Endothelial cell of umbilical vein (primary cell): ENCODE results near the gene ZNF813. TPM values are rescaled to one million over a fixed set of nuclear protein-coding genes. Genes with fewer than 3 reads are reported as not detected.
"Not testable (repeated sequence)": the region's sequence is repeated elsewhere in the genome, so short reads cannot be mapped to it uniquely, and the experiment has no call there.

Experiments used
- BruUV-seq: library from RNA; stranded (reverse); fragments of 400-500 nt; replicated peaks from 2 replicates; lab custom pipeline; 2021; lab: Mats Ljungman, UMichigan
- CTCF ChIA-PET: fragments of 300-600, 350-600 bp; sonication (Branson Sonifier 250); formaldehyde crosslinking; loops from one replicate; lab custom pipeline; 2021; ENCODE audit warnings: antibody characterized with exemption, inconsistent platforms; lab: Charles Lee
- POLR2A ChIA-PET: fragments of 300-600, 350-600 bp; sonication (Branson Sonifier 250); formaldehyde crosslinking; loops from one replicate; lab custom pipeline; 2021; ENCODE audit warnings: antibody characterized with exemption, inconsistent platforms; lab: Charles Lee
- DNase-seq: peaks from one replicate; pipeline ENCODE4 v3.0.0-alpha.2; 2011; ENCODE audit warnings: low read depth, low spot score
- FAIRE-seq: peaks from 2 replicates; lab custom pipeline; 2011; peaks lifted over from hg19 to GRCh38; lab: Jason Lieb, UNC
- H2AFZ ChIP-seq: 2 replicates; pipeline ENCODE4 v1.6.0; 2012; ENCODE audit warnings: low read depth, low read length, control low read depth, inconsistent platforms
- H3K27ac ChIP-seq: 2 replicates; pipeline ENCODE4 v1.5.1; 2011; ENCODE audit warnings: low read depth, mild to moderate bottlenecking, control low read depth, low read length, moderate library complexity; ENCODE audit not compliant: insufficient read depth
- H3K27me3 ChIP-seq, 2 experiments: 2 replicates each; pipeline versions ENCODE4 v1.6.0 to v1.6.1; 2011; ENCODE audit warnings: low read length in 2 of 2, mixed read lengths in 1 of 2; ENCODE audit not compliant: control insufficient read depth in 2 of 2, insufficient read depth in 2 of 2
- H3K36me3 ChIP-seq, 2 experiments: 2 replicates in 1 of 2; 3 replicates in 1 of 2; pipeline ENCODE4 v1.5.1; 2011; ENCODE audit warnings: low read length in 2 of 2, mild to moderate bottlenecking in 1 of 2, moderate library complexity in 1 of 2; ENCODE audit not compliant: control insufficient read depth in 2 of 2, insufficient read depth in 2 of 2; ENCODE audit errors: extremely low read depth in 1 of 2
- H3K4me1 ChIP-seq: 3 replicates; pipeline ENCODE4 v1.5.1; 2011; ENCODE audit warnings: mild to moderate bottlenecking, low read length; ENCODE audit not compliant: control insufficient read depth, insufficient read depth; ENCODE audit errors: extremely low read depth
- H3K4me2 ChIP-seq: 2 replicates; pipeline ENCODE4 v1.6.1; 2011; ENCODE audit warnings: low read length, control low read depth, mixed read lengths; ENCODE audit not compliant: insufficient read depth
- H3K4me3 ChIP-seq, 3 experiments: fragments of 200-600 bp in 1 of 3; sonication (generic), shearing (Covaris generic) in 1 of 3; replicated peaks in 1 of 3; 2 replicates each; pipeline ENCODE4 v1.5.1; 2011 to 2016; ENCODE audit warnings: control low read depth in 3 of 3, low read length in 3 of 3, mild to moderate bottlenecking in 2 of 3, inconsistent platforms in 1 of 3, low read depth in 1 of 3, moderate library complexity in 1 of 3; ENCODE audit not compliant: insufficient read depth in 1 of 3
- H3K79me2 ChIP-seq: 2 replicates; pipeline ENCODE4 v1.6.0; 2012; ENCODE audit warnings: low read length, inconsistent platforms; ENCODE audit not compliant: control insufficient read depth, insufficient read depth
- H3K9ac ChIP-seq: replicated peaks from 2 replicates; pipeline ENCODE3; 2011; ENCODE audit warnings: low read length, control low read depth; ENCODE audit not compliant: insufficient read depth; ENCODE audit errors: extremely low read depth
- H3K9me1 ChIP-seq: replicated peaks from 3 replicates; pipeline ENCODE4 v1.6.0; 2011; ENCODE audit warnings: mild to moderate bottlenecking, low read length; ENCODE audit not compliant: control insufficient read depth, insufficient read depth; ENCODE audit errors: extremely low read depth
- H3K9me3 ChIP-seq: replicated peaks from 2 replicates; pipeline ENCODE4 v1.5.1; 2012; ENCODE audit warnings: low read length, inconsistent platforms; ENCODE audit not compliant: control insufficient read depth, insufficient read depth
- H4K20me1 ChIP-seq: replicated peaks from 2 replicates; pipeline ENCODE3; 2011; ENCODE audit warnings: mild to moderate bottlenecking, low read length; ENCODE audit not compliant: control insufficient read depth, insufficient read depth; ENCODE audit errors: extremely low read depth
- EZH2 ChIP-seq: IDR thresholded peaks from 2 replicates; pipeline ENCODE4 v1.6.1; 2012; ENCODE audit warnings: borderline replicate concordance, low read depth, mild to moderate bottlenecking, moderate library complexity, low read length, inconsistent platforms; ENCODE audit not compliant: severe bottlenecking
- FOS ChIP-seq: IDR thresholded peaks from 2 replicates; pipeline ENCODE4 v1.6.1; 2011; ENCODE audit warnings: mild to moderate bottlenecking, low read length, moderate library complexity, borderline replicate concordance; ENCODE audit not compliant: insufficient read depth
- GATA2 ChIP-seq: IDR thresholded peaks from 2 replicates; pipeline ENCODE4 v1.7.0; 2011; ENCODE audit warnings: low read depth, mild to moderate bottlenecking, moderate library complexity, mixed read lengths, low read length; ENCODE audit not compliant: insufficient read length, insufficient read depth
- JUN ChIP-seq: IDR thresholded peaks from 2 replicates; pipeline ENCODE4 v1.6.1; 2011; ENCODE audit warnings: borderline replicate concordance, low read depth; ENCODE audit not compliant: insufficient read length, insufficient read depth
- MYC ChIP-seq: IDR thresholded peaks from one replicate; pipeline ENCODE4 v1.6.1; 2011; ENCODE audit warnings: mild to moderate bottlenecking, low read depth, low read length
- POLR2A ChIP-seq: IDR thresholded peaks from 2 replicates; pipeline ENCODE4 v1.6.1; 2012; ENCODE audit warnings: low read depth, mild to moderate bottlenecking, control low read depth, low read length
- POLR2AphosphoS5 ChIP-seq: IDR thresholded peaks from 2 replicates; pipeline ENCODE4 v1.6.1; 2012; ENCODE audit warnings: low read depth, mild to moderate bottlenecking, control low read depth, low read length, moderate library complexity; ENCODE audit not compliant: insufficient read depth
- dilution Hi-C: fragments of 300-500 bp; cut with MboI; formaldehyde crosslinking; loops from one replicate; pipeline ENCODE4 v1.15.0; 2019; ENCODE audit warnings: low sequenced_read_pairs; ENCODE audit not compliant: extremely low pct_ligation_motif_present
- intact Hi-C: fragments of 100-400 bp; cut with micrococcal nuclease; formaldehyde crosslinking; loops from one replicate; pipeline ENCODE4 v1.10.0; 2022
- polyA plus RNA-seq, 4 experiments: library from polyadenylated mRNA; depleted of rRNA in 3 of 4; stranded (reverse) in 3 of 4; unstranded in 1 of 4; fragments of >200 nt; gene quantifications; 2 replicates each; pipeline versions ENCODE4 v1.2.1 to v1.2.3, GENCODE V29; 2011 to 2012; ENCODE audit warnings: missing spikeins in 1 of 4
- total RNA-seq: library from RNA; stranded (reverse); gene quantifications from 2 replicates; pipeline ENCODE4 v1.2.3, GENCODE V29; 2021
- TF ChIP-seq, protein P1 (sequence below), 2 donors: IDR thresholded peaks; 1 replicate in 1 of 2; 2 replicates in 1 of 2; pipeline ENCODE4 v1.5.1; 2011; ENCODE audit warnings: low read length in 2 of 2, mild to moderate bottlenecking in 2 of 2, moderate library complexity in 2 of 2, control low read depth in 1 of 2, inconsistent platforms in 1 of 2, low read depth in 1 of 2; ENCODE audit not compliant: insufficient read depth in 1 of 2; ENCODE audit errors: extremely low read depth in 1 of 2
- TF ChIP-seq, protein P2 (sequence below): IDR thresholded peaks from 2 replicates; pipeline ENCODE4 v1.6.1; 2011; ENCODE audit not compliant: insufficient read depth, insufficient read length

ZNF813 gene
- total and polyA plus RNA-seq, 2 donors (not counting 3 experiments of a cell fraction or from before 2014, with no cell fraction given), result 0.47 to 2.3 TPM

DNA sequence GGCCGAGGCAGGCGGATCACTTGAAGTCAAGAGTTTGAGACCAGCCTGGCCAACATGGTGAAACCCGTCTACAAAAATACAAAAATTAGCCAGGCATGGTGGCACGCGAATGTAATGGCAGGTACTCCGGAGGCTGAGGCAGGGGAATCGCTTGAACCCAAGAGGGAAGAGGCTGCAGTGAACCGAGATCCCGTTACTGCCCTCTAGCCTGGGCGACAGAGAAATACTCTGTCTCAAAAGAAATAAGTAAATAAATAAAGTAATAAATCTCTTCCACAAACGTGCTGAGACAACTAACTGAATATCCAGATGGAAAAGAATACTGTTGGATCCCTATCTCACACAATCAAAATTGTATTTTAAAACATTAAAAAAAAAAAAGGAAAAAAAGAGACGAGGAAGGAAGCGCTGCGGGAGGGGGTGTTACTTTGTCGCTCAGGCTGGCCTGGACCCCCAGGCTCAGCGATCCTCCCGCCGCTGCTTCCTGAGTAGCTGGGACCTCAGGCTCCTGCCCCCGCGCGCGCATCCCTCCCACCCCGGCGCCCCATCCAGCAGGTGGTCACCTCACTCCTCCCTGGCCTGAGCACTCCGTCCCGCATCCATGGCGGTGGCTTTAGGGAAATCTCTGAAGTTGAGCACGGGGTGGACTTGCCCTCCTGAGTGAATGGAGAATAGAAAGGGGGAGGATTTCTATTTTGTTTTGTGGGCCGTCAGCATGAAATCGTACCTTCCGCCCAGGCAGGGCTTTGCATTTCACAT is 628 bp upstream of the ZNF813 start:
- DNase-seq (peak; percentile 12), FAIRE-seq (no peak)
- no peaks in the 10 kb centered on the region for H3K27me3 ChIP-seq
- no peaks in the 10 kb centered on the region for H3K79me2 ChIP-seq
- H3K9me3 ChIP-seq, result no peaks in the 10 kb centered on the region
- no peaks in the 10 kb centered on the region for H4K20me1 ChIP-seq
- TF ChIP-seq, protein P1, sequence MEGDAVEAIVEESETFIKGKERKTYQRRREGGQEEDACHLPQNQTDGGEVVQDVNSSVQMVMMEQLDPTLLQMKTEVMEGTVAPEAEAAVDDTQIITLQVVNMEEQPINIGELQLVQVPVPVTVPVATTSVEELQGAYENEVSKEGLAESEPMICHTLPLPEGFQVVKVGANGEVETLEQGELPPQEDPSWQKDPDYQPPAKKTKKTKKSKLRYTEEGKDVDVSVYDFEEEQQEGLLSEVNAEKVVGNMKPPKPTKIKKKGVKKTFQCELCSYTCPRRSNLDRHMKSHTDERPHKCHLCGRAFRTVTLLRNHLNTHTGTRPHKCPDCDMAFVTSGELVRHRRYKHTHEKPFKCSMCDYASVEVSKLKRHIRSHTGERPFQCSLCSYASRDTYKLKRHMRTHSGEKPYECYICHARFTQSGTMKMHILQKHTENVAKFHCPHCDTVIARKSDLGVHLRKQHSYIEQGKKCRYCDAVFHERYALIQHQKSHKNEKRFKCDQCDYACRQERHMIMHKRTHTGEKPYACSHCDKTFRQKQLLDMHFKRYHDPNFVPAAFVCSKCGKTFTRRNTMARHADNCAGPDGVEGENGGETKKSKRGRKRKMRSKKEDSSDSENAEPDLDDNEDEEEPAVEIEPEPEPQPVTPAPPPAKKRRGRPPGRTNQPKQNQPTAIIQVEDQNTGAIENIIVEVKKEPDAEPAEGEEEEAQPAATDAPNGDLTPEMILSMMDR (IDR thresholded peaks at IDR 0.05; ENCODE audit: extremely low read depth in 1 of 2, insufficient read depth in 1 of 2, low read depth in 1 of 2, low read length in 2 of 2), result no peak
- TF ChIP-seq FOS, result no peak
- TF ChIP-seq EZH2, result no peak
- no peak for TF ChIP-seq JUN
- no peak for TF ChIP-seq MYC
- TF ChIP-seq GATA2, result no peak
- TF ChIP-seq, protein P2, sequence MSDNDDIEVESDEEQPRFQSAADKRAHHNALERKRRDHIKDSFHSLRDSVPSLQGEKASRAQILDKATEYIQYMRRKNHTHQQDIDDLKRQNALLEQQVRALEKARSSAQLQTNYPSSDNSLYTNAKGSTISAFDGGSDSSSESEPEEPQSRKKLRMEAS, result no peak
- no peak for TF ChIP-seq POLR2AphosphoS5
- no peak for TF ChIP-seq POLR2A
- H3K4me1 ChIP-seq, result peaks cover 4% of the 10 kb centered on the region
- ChIA-PET POLR2A (no interaction called here), CTCF (interaction anchor here (1.8 kb wide), 1 partner anchor 42 kb away, joined by 5 read pairs; no protein-coding TSS in a partner anchor)
- no peak overlapping the region for H3K27ac ChIP-seq
- peak overlapping the region; percentile 96 for H2AFZ ChIP-seq
- no TSS peak for BruUV-seq
- no peak overlapping the region for H3K9ac ChIP-seq
- dilution Hi-C loops (no loop called here), intact Hi-C loops (loop anchor here (1.0 to 5.0 kb wide), 4 partner anchors 35 to 270 kb away; partner anchors contain the start of genes ZNF761 and ZNF765)
- peak overlapping the region; percentile 46 to 81 (median 72) for H3K4me3 ChIP-seq
- H3K4me2 ChIP-seq, result peak overlapping the region; percentile 79
- H3K36me3 ChIP-seq, result no peaks in the 10 kb centered on the region
- H3K9me1 ChIP-seq, result no peaks in the 10 kb centered on the region

DNA sequence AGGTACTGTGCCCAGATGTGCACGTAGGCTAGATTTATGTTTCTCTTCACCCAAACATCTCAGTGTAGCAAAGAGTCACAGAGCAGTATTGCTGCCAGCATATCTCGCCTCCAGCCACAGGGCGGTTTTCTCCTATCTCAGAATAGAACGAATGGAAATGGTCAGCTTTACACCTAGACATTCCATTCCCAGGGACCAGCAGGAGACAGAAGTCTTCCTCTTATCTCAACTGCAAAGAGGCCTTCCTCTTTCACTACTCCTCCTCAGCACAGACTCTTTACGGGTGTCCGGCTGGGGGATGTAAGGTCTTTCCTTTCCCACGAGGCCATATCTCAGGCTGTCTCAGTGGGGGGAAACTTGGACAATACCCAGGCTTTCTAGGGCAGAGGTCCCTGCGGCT is 1.1 kb downstream of the ZNF813 start:
- POLR2A ChIA-PET, H3K9me1 ChIP-seq, H3K27me3 ChIP-seq, H4K20me1 ChIP-seq, H2AFZ ChIP-seq, CTCF ChIA-PET, H3K36me3 ChIP-seq, H3K4me1 ChIP-seq, FAIRE-seq, dilution Hi-C loops, H3K9ac ChIP-seq, H3K79me2 ChIP-seq, H3K9me3 ChIP-seq, H3K27ac ChIP-seq: not testable (repeated sequence)
- TSS peak; percentile 61 for BruUV-seq
- Histone ChIP-seq H3K4me2 (peak overlapping the region; percentile 64), H3K4me3 (peak overlapping the region in 1 of 3 experiments; percentile 56)
- DNase-seq, result peak; percentile 24
- intact Hi-C loops, result loop anchor here (5.0 kb wide), 2 partner anchors 36 to 271 kb away; partner anchors contain the start of gene ZNF761
